ENCODE measurements around the gene FSTL1.
"Not testable (repeated sequence)": the region's sequence is repeated elsewhere in the genome, so short reads cannot be mapped to it uniquely, and the experiment has no call there.

The FSTL1 gene

GRCh38 chr3:120416868-120417267 is 33.9 kb downstream of the FSTL1 start:
- DNase-seq: no peak

DNA sequence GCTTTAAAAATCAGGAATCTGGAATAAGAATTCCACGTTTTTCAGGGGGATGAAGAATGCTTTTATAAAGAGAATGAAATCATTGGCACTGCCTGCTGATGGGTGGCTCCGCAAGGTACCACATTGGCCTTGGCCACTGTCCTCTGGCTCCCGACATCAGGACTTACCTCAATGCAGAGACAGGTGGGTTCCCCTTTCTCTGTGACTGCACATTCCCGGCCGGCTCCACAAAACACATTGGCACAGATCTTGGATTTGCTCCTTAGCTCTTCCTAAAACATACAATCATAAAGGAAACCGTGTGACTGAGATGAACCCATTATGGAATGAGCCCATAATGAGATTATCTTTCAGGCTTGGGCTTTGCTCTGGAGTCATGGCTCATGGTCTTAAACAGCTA is 35.0 kb downstream of the FSTL1 start:
- no peak for DNase-seq

GRCh38 chr3:120410541-120410940 is 40.3 kb downstream of the FSTL1 start:
- DNase-seq: no peak

DNA sequence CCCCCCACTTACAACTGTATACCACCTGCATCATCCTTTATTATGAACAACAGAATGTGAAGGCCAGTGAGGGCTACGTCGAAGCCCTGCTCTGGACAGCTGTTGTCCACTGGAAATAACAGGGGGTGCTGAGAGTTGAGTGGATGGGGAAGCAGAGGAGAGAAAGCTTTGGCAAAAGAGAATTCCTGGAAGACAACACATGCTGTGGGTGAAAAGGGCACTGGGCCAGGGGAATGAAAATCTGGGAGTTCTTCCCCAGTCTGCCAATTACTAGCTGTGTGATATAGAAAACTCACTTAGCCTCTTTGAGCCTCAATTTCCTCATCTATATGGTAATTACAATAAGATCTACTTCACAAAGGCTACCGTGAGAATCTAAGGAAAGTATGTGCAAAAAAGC is 40.7 kb downstream of the FSTL1 start:
- no peak for DNase-seq

DNA sequence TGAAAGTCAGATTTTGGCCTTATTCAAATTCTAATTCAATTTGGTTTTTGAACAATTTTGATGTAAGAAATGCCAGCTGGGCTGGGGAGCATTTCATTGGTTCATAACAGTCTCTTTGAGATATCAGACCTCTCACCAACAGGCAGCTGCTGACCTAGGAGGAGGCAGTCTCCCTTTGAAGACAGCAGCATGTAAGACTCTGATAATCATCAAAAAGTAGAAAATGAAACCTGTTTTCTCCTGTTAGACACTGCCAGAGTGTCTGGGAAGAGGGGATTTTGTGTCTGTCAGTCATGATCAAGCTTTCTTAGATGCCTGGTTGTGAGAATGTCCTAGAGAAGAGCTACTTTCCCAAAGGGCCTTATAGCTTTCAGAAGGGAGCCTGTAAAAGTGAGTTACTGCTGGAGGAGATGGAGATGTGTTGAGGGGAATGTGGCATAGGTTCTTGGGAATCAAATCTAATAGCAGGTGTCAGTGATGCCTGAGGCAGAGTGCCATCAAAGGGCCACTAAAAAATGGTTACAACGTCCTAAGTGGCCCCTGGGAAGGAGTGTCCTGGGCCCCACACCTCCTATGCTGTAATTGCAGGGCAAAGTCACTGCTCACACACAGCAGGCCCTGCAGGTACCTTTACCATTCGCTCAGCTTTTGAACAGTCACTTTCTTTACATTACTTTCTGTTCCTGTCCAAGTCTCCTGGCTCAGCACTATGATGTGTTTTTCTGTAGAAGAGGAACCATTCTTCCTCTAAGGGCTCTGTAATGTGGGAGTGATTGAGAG is 43.1 kb downstream of the FSTL1 start:
- no peak for DNase-seq

- DNase-seq: no peak
These were observed 45.9 kb downstream of the FSTL1 start for GRCh38 chr3:120404876-120405275.

DNA sequence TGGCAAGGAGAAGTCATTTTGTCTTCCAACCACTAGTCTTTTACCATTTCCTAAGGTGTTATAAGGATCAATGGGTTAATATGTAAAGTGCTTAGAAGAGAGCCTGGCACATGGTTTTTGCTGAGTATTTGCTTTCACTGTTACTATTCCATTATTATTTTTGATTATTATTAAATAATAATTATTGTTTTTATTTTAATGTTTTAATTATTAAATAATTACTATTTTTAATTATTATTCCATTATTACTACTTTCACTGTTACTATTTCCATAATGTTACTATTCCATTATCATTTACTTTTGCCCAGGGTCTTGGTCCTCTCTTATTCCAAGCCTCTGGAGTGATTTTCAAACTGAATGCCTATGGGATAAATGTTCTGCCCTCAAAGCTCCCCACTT is 48.5 kb downstream of the FSTL1 start:
- no peak for DNase-seq

GRCh38 chr3:120399372-120399771 is 51.4 kb downstream of the FSTL1 start:
- no peak for DNase-seq

DNA sequence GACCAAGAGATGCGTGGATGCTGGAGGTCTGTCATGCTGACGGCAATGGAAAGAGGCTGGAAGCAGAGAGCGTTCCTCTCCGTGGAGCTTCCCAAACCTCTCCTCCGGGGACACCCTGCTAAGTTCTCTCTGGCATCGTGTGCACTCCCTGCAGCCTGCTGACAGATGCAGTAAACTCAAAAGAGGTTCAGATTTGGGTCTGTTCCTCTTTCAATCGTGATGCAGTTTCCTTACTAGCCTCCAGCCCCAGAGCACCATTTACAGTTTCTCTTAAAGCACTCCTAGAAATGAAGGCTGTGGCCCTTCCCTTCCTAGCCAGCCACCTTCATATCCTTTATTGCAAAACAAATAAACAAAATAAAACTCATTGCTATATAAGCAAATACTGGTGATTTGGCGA is 54.3 kb downstream of the FSTL1 start:
- DNase-seq: no peak

DNA sequence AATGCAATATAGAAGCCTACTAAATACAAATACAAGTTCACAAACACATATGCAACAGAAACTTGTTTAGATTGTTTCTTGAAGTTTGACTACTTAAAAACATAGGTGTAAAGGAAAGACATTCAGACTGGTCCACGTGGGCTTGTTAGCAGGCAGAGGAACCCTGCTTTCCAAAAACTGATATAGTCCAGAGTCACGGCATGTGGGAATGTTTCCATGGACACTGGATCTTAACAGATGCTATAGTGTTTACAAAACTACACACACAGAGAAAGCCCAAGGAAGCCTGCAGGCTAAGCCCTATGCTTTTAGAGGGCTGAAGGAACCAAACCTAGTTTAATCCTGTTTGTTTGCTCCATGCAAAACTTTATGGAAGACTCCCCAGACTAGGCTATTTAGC is 56.4 kb downstream of the FSTL1 start:
- DNase-seq: no peak

- DNase-seq: no peak
These were observed 57.0 kb downstream of the FSTL1 start for GRCh38 chr3:120393761-120394160.

DNA sequence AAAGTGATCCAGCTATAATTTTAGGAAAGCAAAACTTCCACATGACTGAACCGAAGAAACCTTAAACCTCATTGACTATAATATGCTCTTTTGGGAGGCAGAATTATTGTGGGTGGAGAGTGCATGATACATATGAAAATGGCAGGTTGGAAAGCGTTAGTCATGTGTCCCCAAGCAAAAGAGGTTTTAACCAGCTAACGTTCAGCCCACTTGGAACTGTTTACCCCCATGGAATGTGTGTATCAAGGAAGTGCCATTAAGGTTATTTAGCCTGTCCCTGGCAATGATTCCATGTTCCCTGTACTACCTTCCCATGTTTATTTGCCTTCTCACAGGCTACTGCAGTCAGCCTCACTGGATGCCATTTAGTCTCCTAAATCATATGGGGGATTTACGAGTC is 57.5 kb downstream of the FSTL1 start:
- no peak for DNase-seq

DNA sequence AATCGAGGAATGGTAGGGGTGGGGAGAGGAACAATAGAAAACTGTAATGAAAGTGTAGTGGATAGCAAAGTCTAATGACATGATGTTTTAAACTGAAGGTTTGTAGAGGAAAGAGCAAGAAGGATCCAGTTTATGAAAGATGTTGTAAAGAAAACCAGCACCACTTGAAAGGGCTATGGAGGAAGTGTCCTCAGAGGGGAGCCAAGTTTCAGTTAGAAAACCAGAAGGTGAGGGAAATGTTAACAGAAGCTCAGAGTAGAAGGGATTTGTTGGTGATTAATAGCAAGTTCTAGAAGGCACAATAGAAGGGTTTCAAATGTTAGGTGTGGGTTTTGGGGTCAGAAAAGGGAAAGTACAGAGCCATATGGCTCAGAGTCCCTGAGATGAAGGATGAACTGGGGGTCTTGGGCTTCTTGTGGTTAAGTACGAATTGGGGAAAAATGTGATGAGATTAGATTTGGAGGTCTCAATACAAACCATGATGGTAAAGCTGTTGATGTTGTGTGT is 67.8 kb downstream of the FSTL1 start:
- DNase-seq: no peak

DNA sequence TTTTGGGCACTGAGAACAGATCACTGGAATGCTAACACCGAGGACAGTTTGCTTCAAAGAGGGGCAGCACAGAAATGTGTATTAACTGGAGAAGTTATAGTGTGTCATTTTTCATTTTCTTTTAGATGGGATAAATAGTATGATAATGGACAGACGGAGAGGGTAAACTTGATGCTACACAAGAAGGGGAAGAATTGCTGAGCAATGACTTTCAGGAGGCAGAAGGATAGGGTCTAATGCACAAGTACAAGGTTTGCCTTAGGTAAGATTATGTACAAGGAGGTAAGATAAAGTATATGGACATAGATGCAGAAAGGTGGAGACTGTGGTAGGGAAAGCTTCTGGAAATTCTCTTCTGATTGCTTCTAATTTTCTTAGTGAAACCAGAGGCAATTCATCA is 69.3 kb downstream of the FSTL1 start:
- no peak for DNase-seq

DNA sequence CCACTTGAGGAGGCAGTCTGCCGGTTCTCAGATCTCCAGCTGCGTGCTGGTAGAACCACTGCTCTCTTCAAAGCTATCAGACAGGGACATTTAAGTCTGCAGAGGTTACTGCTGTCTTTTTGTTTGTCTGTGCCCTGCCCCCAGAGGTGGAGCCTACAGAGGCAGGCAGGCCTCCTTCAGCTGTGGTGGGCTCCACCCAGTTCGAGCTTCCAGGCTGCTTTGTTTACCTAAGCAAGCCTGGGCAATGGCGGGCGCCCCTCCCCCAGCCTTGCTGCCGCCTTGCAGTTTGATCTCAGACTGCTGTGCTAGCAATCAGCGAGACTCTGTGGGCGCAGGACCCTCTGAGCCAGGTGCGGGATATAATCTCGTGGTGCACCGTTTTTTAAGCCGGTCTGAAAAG is 72.8 kb downstream of the FSTL1 start:
- DNase-seq: not testable (repeated sequence)

GRCh38 chr3:120370463-120370862 is 80.3 kb downstream of the FSTL1 start:
- no peak for DNase-seq

GRCh38 chr3:120369037-120369467 is 81.7 kb downstream of the FSTL1 start:
- no peak for DNase-seq

- no peak for DNase-seq
These were observed 82.6 kb downstream of the FSTL1 start for GRCh38 chr3:120368172-120368571.

- no peak for DNase-seq
These were observed 86.0 kb downstream of the FSTL1 start for GRCh38 chr3:120364821-120365220.

DNA sequence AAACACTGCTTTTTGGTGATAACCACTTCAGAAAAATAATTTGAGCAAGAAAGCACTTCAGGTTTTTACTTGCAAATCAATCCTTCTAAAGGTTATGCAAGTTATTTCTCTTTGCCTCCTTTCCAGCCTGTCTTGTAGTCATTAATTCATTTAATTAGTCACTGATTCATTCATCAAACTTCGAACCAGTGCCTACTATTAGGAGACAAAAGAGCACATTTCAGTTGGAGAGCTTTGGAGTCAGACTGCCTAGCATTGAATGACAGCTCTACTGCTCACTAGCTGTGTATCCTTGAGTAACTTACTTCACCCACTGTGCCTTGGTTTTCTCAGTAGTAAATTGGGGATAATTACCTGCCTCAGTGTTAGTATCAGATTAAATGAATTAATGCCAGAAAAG is 86.7 kb downstream of the FSTL1 start:
- no peak for DNase-seq

DNA sequence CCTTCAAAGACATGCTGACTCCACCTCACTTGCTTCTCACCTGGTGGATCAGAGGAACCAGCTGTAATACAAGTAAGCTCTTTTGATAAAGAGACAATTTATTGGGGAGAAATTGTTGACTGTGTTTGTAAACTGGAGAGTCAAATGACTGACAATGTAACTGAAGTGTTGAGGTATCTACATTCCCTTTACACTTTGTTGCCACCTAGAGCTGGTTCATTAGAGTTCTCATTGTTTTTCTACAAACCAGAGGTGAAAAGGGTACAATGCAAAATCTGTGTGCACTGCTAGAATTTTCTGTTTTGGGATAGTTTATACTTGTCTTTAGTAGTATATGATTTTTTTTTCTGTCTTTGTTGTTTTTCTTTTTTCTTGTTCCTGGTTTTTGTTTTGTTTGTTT is 93.0 kb downstream of the FSTL1 start:
- no peak for DNase-seq

GRCh38 chr3:120355486-120355885 is 95.3 kb downstream of the FSTL1 start:
- DNase-seq: no peak

GRCh38 chr3:120353463-120353862 is 97.3 kb downstream of the FSTL1 start:
- no peak for DNase-seq

DNA sequence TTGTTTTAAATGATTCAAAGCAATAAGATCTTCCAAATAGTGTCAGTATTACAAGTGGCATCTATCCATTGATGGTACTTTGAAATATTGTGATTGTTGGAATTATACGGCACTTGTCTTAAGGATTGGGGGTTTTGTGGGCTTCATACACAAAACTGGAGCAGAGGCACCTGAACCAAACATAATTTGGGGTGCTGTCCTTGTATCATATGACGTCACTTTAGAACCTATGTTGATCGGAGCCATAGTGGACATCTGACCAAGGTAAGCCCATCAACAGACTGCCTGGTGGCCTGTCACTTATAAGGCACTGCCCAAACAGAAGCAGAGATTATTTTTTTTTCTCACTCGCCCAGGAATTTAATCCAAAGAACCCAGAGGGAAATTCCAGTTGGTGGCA is 98.8 kb downstream of the FSTL1 start:
- no peak for DNase-seq

DNA sequence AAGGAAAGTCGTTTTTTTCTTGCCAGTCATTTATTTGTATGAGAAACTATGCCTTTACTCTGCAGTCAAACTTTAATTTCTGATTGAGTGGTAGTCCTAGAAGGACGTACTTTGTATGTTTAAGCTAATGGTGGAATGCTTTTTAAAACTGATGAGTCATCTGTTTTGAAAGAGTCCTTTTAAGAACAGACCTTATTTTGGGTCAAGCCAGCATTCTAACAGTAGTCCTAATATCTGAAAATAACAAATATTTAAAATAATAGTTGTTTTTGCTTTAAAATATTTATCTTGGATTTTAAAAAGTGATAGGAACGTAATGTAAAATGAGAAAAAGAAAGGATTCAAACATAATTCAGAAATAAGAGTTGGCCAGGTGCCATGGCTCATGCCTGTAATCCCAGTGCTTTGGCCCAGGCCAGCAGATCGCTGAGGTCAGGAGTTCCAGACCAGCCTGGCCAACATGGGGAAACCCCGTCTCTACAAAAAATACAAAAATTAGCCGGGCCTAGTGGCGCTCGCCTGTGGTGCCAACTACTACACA is 100.3 kb downstream of the FSTL1 start:
- DNase-seq: no peak

Data from activated gamma-delta T cell (primary cell).